Lower leg skin (tissue), 3 donors: ENCODE results near the gene CROT.

Source experiments
- CTCF ChIP-seq, 3 donors: fragments of 450-650 bp; IDR thresholded peaks; one replicate each; pipeline ENCODE4 v1.5.1; 2016; ENCODE audit warnings: antibody characterized with exemption in 3 of 3, mild to moderate bottlenecking in 3 of 3, moderate library complexity in 2 of 3
- POLR2A ChIP-seq, 2 donors: fragments of 450-650 bp; IDR thresholded peaks; one replicate each; pipeline ENCODE4 v1.6.1; 2016 to 2017; ENCODE audit warnings: antibody characterized with exemption in 2 of 2, mild to moderate bottlenecking in 1 of 2, moderate library complexity in 1 of 2

GRCh38 chr7:87322912-87323311, 22.6 kb upstream of the CROT start:
- TF ChIP-seq POLR2A (IDR thresholded peaks at IDR 0.05) (no peak), CTCF (IDR thresholded peaks at IDR 0.05) (no peak)
